ENCODE measurements around the gene PPM1H. TPM values are rescaled to one million over a fixed set of nuclear protein-coding genes. Genes with fewer than 3 reads are reported as not detected.

Gene PPM1H
- total RNA-seq, 4 donors from 2014 or later = 0.46 to 3.4 (median 1.3) TPM

DNA sequence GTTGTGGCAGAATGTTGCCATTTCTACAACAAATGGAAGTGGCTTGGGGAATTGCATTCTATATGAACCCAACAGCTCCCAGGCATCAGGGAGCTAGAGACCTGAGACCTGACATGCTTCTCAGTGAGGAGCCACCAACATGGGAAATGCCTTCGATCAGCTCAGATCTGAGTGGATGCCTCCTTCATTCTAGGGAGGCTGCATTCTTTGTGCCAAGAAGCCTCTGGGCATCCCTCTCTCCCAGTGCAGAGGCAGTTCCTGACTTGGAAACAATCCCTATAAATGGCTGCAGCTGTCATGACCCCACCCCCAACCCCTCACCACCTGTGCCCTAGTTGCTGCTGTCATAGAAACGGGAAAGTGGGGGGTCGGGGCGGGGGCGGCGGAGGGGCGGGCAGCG, 196.3 kb downstream of the PPM1H start:
- H3K27me3 ChIP-seq = no peaks in the 10 kb centered on the region
- no peak for DNase-seq
- in situ Hi-C loops (cut with MboI; ENCODE audit: low sequenced_read_pairs in 4 of 4) (no loop called here), intact Hi-C loops (cut with DNase I; ENCODE audit: low total_unique reads) (no loop called here)
- no peaks in the 10 kb centered on the region for H3K36me3 ChIP-seq
- no peak overlapping the region for H3K27ac ChIP-seq
- TF ChIP-seq, protein P1, sequence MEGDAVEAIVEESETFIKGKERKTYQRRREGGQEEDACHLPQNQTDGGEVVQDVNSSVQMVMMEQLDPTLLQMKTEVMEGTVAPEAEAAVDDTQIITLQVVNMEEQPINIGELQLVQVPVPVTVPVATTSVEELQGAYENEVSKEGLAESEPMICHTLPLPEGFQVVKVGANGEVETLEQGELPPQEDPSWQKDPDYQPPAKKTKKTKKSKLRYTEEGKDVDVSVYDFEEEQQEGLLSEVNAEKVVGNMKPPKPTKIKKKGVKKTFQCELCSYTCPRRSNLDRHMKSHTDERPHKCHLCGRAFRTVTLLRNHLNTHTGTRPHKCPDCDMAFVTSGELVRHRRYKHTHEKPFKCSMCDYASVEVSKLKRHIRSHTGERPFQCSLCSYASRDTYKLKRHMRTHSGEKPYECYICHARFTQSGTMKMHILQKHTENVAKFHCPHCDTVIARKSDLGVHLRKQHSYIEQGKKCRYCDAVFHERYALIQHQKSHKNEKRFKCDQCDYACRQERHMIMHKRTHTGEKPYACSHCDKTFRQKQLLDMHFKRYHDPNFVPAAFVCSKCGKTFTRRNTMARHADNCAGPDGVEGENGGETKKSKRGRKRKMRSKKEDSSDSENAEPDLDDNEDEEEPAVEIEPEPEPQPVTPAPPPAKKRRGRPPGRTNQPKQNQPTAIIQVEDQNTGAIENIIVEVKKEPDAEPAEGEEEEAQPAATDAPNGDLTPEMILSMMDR (IDR thresholded peaks at IDR 0.05 in 4 of 5, conservative IDR thresholded peaks at IDR 0.05 in 1 of 5) = no peak
- TF ChIP-seq POLR2A (IDR thresholded peaks at IDR 0.05) = no peak
- H3K4me3 ChIP-seq = no peak overlapping the region
- H3K9me3 ChIP-seq = no peaks in the 10 kb centered on the region
- no peaks in the 10 kb centered on the region for H3K4me1 ChIP-seq
- no peak for ATAC-seq

DNA sequence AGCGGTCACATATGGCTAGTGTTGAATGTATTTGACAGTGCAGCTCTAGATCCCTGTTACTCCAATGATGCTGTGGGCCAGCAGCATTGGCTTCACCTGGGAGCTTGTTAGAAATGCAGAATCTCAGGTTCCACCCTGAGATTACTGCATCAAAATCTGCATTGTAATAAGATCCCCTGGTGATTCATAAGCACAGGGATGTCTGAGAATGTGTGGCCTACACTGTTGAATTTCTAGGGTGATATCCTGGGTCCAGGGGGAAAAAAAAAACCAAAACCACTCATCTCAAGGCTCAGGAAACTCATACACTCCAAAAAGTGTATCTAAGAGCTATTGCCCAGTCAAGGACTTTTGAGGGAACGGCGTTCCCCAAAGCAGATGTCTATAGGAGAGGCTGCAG, 196.8 kb downstream of the PPM1H start:
- no peaks in the 10 kb centered on the region for H3K36me3 ChIP-seq
- no peaks in the 10 kb centered on the region for H3K27me3 ChIP-seq
- H3K4me1 ChIP-seq = no peaks in the 10 kb centered on the region
- intact Hi-C loops (cut with DNase I; ENCODE audit: low total_unique reads) = no loop called here
- in situ Hi-C loops (cut with MboI; ENCODE audit: low sequenced_read_pairs in 4 of 4) = no loop called here
- H3K4me3 ChIP-seq = no peak overlapping the region
- no peak for ATAC-seq
- no peak overlapping the region for H3K27ac ChIP-seq
- DNase-seq = no peak
- H3K9me3 ChIP-seq = no peaks in the 10 kb centered on the region
- TF ChIP-seq POLR2A (IDR thresholded peaks at IDR 0.05) = no peak
- TF ChIP-seq, protein P1 (IDR thresholded peaks at IDR 0.05 in 4 of 5, conservative IDR thresholded peaks at IDR 0.05 in 1 of 5) = no peak

DNA sequence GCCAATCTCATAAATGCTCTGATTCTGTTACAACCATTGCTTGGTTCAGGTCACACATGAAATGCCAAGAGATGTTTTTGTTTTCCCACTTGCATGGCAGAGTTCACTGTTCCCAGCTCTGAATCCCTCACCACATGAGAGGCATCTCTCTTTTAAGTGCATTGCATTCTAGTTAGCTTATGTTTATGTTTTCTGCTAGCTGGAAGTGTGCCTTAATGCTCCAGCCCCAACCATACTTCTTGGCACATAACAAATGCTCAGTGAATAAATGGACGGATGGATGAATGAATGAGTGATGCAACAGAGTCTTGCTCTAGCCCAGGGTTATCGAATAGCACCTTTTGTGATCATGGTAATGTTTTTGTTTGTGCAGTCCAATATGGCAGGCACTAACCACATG, 197.3 kb downstream of the PPM1H start:
- Histone ChIP-seq H3K4me3 (no peak overlapping the region), H3K27me3 (no peaks in the 10 kb centered on the region), H3K4me1 (no peaks in the 10 kb centered on the region), H3K27ac (no peak overlapping the region), H3K9me3 (no peaks in the 10 kb centered on the region), H3K36me3 (no peaks in the 10 kb centered on the region)
- DNase-seq (no peak), ATAC-seq (no peak)
- in situ Hi-C loops (cut with MboI; ENCODE audit: low sequenced_read_pairs in 4 of 4) = no loop called here
- no peak for TF ChIP-seq POLR2A (IDR thresholded peaks at IDR 0.05)
- intact Hi-C loops (cut with DNase I; ENCODE audit: low total_unique reads) = no loop called here

DNA sequence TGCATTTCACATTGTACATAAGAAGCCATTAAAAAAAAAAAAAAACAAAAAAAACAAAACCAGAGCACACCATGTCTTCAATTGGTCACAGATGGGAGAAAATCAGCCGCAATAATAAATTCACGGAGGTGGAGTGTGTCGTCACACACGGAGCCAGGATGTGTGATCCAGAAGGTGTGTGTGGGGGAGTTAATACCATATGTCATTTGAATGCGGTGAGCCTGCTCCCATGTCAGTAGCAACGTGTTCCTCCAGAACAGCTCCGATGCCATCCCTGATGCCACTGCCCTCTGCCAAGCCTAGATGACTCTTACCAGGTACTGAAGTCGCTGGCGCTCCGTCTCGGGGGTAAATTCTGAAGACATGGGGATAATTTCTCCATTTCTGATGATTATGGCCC, 197.8 kb downstream of the PPM1H start:
- H3K9me3 ChIP-seq = no peaks in the 10 kb centered on the region
- intact Hi-C loops (cut with DNase I; ENCODE audit: low total_unique reads) (no loop called here), in situ Hi-C loops (cut with MboI; ENCODE audit: low sequenced_read_pairs in 4 of 4) (no loop called here)

DNA sequence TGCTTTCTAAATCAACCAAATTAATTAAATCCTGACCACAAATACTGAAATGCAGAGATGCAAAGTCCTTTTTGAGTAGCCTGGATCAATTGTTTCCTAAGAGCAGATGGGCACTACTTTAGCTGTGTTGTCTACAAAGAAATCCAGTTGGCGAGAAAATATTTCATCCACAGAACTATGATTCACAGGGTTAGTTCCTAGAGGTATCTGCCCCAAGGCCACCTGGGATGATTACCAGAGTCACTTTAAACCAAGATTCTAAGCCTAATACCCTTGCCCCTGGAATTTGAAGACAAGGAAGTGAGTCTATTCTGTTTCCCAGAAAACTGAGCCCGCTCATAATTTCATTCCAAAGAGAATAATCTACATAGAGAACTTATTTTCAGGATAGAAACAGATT, 198.4 kb downstream of the PPM1H start:
- no peak overlapping the region for H3K27ac ChIP-seq
- H3K4me3 ChIP-seq = no peak overlapping the region
- no peaks in the 10 kb centered on the region for H3K36me3 ChIP-seq
- H3K4me1 ChIP-seq = peaks cover 3 to 4% of the 10 kb centered on the region in 2 donors
- no peaks in the 10 kb centered on the region for H3K9me3 ChIP-seq
- TF ChIP-seq, protein P1 (IDR thresholded peaks at IDR 0.05 in 4 of 5, conservative IDR thresholded peaks at IDR 0.05 in 1 of 5) = no peak
- no peak for TF ChIP-seq POLR2A (IDR thresholded peaks at IDR 0.05)
- in situ Hi-C loops (cut with MboI; ENCODE audit: low sequenced_read_pairs in 4 of 4) (no loop called here), intact Hi-C loops (cut with DNase I; ENCODE audit: low total_unique reads) (no loop called here)
- DNase-seq (no peak), ATAC-seq (no peak)
- no peaks in the 10 kb centered on the region for H3K27me3 ChIP-seq

More for the DNA sequence above, 197.8 kb downstream of the PPM1H start:
- no peaks in the 10 kb centered on the region for H3K27me3 ChIP-seq
- H3K4me3 ChIP-seq = no peak overlapping the region
- H3K4me1 ChIP-seq = no peaks in the 10 kb centered on the region
- no peak overlapping the region for H3K27ac ChIP-seq
- no peak for TF ChIP-seq POLR2A (IDR thresholded peaks at IDR 0.05)
- TF ChIP-seq, protein P1 (IDR thresholded peaks at IDR 0.05 in 4 of 5, conservative IDR thresholded peaks at IDR 0.05 in 1 of 5) = no peak
- H3K36me3 ChIP-seq = no peaks in the 10 kb centered on the region
- ATAC-seq = no peak
- no peak for DNase-seq

Data from gastrocnemius medialis (tissue), 4 donors.